Kidney epithelial cell (primary cell): Measurements from ENCODE around the gene SUCNR1. TPM values are rescaled to one million over a fixed set of nuclear protein-coding genes. Genes with fewer than 3 reads are reported as not detected.
"Not testable (repeated sequence)": the region's sequence is repeated elsewhere in the genome, so short reads cannot be mapped to it uniquely, and the experiment has no call there.

Source experiments
- DNase-seq: peaks from one replicate; pipeline ENCODE4 v3.0.0-alpha.2; 2010; ENCODE audit warnings: low read depth
- H3K27me3 ChIP-seq: 2 replicates; pipeline ENCODE4 v1.6.0; 2011; ENCODE audit warnings: low read length; ENCODE audit not compliant: control insufficient read depth, insufficient read depth
- H3K36me3 ChIP-seq: 2 replicates; pipeline ENCODE4 v1.5.1; 2011; ENCODE audit warnings: low read length; ENCODE audit not compliant: control insufficient read depth, insufficient read depth
- H3K4me3 ChIP-seq: 2 replicates; pipeline ENCODE4 v1.5.1; 2011; ENCODE audit warnings: low read depth, mild to moderate bottlenecking, control low read depth, low read length
- total RNA-seq: library from RNA; depleted of rRNA; stranded (reverse); fragments of >200 nt; gene quantifications from 2 replicates; pipeline ENCODE4 v1.2.3, GENCODE V29; 2015
- TF ChIP-seq, protein P1 (sequence below): IDR thresholded peaks from 2 replicates; pipeline ENCODE4 v1.5.1; 2011; ENCODE audit warnings: mild to moderate bottlenecking, moderate library complexity, low read length, control low read depth, inconsistent platforms; ENCODE audit not compliant: insufficient read depth, poor library complexity, severe bottlenecking

Gene SUCNR1
- total RNA-seq, 1 donor from 2014 or later, result 0.08 TPM

- DNase-seq, result no peak
- Histone ChIP-seq H3K27me3 (no peaks in the 10 kb centered on the region), H3K36me3 (no peaks in the 10 kb centered on the region), H3K4me3 (no peak overlapping the region)
- TF ChIP-seq, protein P1, sequence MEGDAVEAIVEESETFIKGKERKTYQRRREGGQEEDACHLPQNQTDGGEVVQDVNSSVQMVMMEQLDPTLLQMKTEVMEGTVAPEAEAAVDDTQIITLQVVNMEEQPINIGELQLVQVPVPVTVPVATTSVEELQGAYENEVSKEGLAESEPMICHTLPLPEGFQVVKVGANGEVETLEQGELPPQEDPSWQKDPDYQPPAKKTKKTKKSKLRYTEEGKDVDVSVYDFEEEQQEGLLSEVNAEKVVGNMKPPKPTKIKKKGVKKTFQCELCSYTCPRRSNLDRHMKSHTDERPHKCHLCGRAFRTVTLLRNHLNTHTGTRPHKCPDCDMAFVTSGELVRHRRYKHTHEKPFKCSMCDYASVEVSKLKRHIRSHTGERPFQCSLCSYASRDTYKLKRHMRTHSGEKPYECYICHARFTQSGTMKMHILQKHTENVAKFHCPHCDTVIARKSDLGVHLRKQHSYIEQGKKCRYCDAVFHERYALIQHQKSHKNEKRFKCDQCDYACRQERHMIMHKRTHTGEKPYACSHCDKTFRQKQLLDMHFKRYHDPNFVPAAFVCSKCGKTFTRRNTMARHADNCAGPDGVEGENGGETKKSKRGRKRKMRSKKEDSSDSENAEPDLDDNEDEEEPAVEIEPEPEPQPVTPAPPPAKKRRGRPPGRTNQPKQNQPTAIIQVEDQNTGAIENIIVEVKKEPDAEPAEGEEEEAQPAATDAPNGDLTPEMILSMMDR, result no peak
Observed at GRCh38 chr3:151890721-151891141, 17.3 kb downstream of the SUCNR1 start.

DNA sequence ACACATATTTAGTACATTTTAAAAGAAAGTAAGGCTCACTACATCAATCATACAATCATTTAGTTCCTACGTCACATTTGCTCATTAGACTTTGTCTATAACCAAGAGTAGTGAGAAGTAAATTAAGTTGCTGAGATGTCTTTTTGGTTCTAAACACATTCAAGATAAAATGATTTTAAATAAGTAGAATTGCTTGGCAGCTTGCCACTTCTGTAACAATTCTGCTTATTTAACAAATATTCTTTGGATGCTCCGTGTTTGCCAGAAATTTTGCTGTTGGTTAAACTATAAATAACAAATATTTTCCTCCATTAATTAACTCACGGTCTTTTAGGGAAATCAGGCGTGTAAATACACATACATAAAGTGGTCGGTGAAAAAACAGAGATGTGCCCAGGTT, 18.3 kb downstream of the SUCNR1 start:
- Histone ChIP-seq H3K27me3 (no peaks in the 10 kb centered on the region), H3K36me3 (no peaks in the 10 kb centered on the region), H3K4me3 (no peak overlapping the region)
- DNase-seq, result no peak
- TF ChIP-seq, protein P1, result no peak

GRCh38 chr3:151894219-151894618, 20.8 kb downstream of the SUCNR1 start:
- TF ChIP-seq, protein P1, result no peak
- Histone ChIP-seq H3K36me3 (no peaks in the 10 kb centered on the region), H3K4me3 (no peak overlapping the region), H3K27me3 (no peaks in the 10 kb centered on the region)
- no peak for DNase-seq

DNA sequence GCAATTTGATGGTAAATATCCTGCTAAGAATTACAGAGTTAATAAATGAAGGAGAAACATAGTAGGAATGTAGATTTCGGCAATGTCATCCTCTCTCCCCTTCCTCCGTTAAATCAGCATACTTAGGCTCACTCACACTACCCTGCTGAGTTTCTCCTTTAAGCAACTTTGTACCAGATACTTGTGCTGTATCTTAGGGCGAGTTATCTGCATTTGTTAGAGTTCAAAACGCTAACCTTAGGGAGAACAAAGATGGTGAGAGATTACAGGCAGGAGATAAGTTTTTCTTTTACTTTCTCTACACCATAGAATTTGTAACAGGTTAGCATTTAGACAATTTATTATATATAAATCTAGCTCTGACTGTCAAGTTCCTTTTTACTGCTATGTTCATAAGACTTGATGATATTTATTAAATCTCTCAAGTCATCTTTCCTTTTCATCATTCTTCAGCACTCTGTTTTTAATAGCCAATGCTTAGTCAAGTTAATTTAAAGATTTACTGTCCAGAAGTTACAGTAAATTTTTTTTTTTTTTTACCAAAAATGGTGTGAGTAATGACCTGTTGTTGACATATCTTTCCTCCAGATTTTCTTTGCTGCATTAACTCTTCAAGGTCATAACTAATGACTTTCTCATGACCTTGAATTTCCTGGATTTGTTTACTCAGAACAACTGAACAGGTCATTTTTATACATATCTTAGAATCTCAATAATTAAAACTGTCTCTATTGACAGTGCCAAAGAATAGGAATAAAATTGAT, 22.2 kb downstream of the SUCNR1 start:
- Histone ChIP-seq H3K36me3 (no peaks in the 10 kb centered on the region), H3K4me3 (no peak overlapping the region), H3K27me3 (no peaks in the 10 kb centered on the region)
- no peak for DNase-seq
- TF ChIP-seq, protein P1, result no peak

DNA sequence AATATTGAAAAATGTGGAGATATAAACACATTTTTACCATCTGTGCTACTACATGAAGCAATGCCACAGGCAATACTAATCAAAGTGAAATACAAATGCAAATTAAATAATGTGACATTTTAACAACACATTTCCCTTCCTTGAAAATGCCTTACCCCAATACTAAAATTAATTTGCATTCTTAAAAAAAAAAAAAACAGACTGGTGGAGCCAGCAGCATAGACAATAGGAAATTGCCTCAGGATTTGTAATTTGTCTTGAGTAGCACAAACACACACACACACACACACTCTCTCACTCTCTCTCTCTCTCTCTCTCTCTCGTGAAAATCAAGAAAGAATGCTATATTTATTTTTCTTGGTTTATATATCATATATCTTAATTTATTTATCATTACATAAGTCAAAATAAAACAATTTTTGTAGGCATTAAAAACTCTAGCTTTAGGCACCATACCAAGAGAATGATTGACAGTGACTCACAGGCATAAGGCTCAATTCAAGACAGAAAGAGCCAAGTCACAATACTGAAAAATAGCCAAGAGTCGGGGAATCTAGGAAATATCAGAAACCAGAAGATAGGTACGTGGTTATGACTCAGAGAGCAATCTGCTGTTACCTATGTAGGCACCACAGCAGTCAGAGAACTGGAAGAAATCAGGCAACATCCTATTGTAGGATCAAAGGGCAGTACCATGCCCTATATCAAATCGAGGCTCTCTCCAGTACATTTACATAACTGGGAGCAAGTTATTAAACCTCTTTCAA, 23.0 kb downstream of the SUCNR1 start:
- H3K36me3 ChIP-seq, result no peaks in the 10 kb centered on the region
- H3K4me3 ChIP-seq, result no peak overlapping the region
- no peaks in the 10 kb centered on the region for H3K27me3 ChIP-seq
- DNase-seq, result peak; percentile 32
- TF ChIP-seq, protein P1, result no peak

GRCh38 chr3:151898121-151898520, 24.7 kb downstream of the SUCNR1 start:
- H3K27me3 ChIP-seq, DNase-seq, H3K36me3 ChIP-seq, H3K4me3 ChIP-seq: not testable (repeated sequence)

DNA sequence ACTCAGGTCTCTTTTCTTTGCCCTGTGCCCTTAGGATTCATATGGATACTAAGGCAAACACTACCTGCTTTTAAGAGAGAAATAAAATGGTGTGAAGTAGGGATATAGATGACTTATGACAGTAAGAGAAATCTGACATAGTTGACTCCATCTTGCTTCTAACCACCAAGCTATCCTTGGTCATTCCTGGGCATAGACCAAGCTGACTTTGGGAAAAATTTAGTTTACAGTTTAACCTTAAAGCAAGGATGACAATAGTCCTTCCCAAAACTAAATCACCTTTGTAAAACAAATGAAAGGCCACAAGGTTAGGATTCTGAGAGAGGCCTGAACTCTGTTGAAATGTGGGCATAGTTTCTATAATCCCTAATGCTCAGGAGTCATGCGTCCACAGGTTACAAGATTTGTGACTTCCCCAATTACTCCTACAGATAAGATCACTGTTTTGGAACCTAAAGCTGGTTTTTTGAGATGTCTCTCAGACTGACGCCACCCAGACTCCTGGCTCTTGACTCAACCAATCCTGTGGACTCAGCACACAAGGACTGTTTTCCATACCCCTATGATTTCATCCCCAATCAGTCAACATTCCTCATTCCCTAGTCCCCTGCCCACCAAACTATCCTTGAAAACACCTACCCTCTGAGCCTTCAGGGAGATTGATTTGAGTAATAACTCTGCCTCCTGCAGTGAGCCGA, 25.3 kb downstream of the SUCNR1 start:
- not testable (repeated sequence) for H3K36me3 ChIP-seq, H3K27me3 ChIP-seq, DNase-seq, H3K4me3 ChIP-seq
